ENCODE data around the gene VWA3B.
"Not testable (repeated sequence)": the region's sequence is repeated elsewhere in the genome, so short reads cannot be mapped to it uniquely, and the experiment has no call there.

Gene VWA3B

GRCh38 chr2:98313492-98314250 is 226.7 kb downstream of the VWA3B start:
- DNase-seq, result no peak
- Mint-ChIP-seq H3K4me1 (ENCODE audit: low read depth in 2 of 2) (no peaks in the 10 kb centered on the region), H3K27me3 (peaks cover 50 to 91% of the 10 kb centered on the region in 2 donors)

GRCh38 chr2:98314251-98314650 is 227.3 kb downstream of the VWA3B start:
- Mint-ChIP-seq H3K27me3 (peaks cover 47 to 85% of the 10 kb centered on the region in 2 donors), H3K27ac (no peak overlapping the region), H3K9me3 (peaks cover 1 to 6% of the 10 kb centered on the region in 2 donors), H3K36me3 (ENCODE audit: insufficient read depth) (no peaks in the 10 kb centered on the region), H3K4me1 (ENCODE audit: low read depth in 2 of 2) (no peaks in the 10 kb centered on the region), H3K4me3 (no peak overlapping the region)
- DNase-seq (no peak), ATAC-seq (replicated peaks) (no peak)

More at GRCh38 chr2:98313492-98314250, 226.7 kb downstream of the VWA3B start:
- no peak for ATAC-seq (replicated peaks)
- Mint-ChIP-seq H3K36me3 (ENCODE audit: insufficient read depth) (no peaks in the 10 kb centered on the region), H3K4me3 (no peak overlapping the region), H3K27ac (no peak overlapping the region), H3K9me3 (peaks cover 1 to 6% of the 10 kb centered on the region in 2 donors)

GRCh38 chr2:98315957-98316356 is 229.0 kb downstream of the VWA3B start:
- Mint-ChIP-seq H3K27me3 (peaks cover 42 to 78% of the 10 kb centered on the region in 2 donors), H3K4me3 (no peak overlapping the region), H3K9me3 (peaks cover 9 to 15% of the 10 kb centered on the region in 2 donors), H3K36me3 (ENCODE audit: insufficient read depth) (no peaks in the 10 kb centered on the region), H3K4me1 (ENCODE audit: low read depth in 2 of 2) (no peaks in the 10 kb centered on the region), H3K27ac (no peak overlapping the region)
- no peak for ATAC-seq (replicated peaks)
- DNase-seq, result no peak

- Mint-ChIP-seq H3K27ac (no peak overlapping the region), H3K9me3 (peaks cover 9 to 15% of the 10 kb centered on the region in 2 donors), H3K27me3 (peaks cover 43 to 78% of the 10 kb centered on the region in 2 donors), H3K4me3 (no peak overlapping the region), H3K36me3 (ENCODE audit: insufficient read depth) (no peaks in the 10 kb centered on the region), H3K4me1 (ENCODE audit: low read depth in 2 of 2) (no peaks in the 10 kb centered on the region)
- DNase-seq, result no peak
- ATAC-seq (replicated peaks), result no peak
These were observed 230.2 kb downstream of the VWA3B start for GRCh38 chr2:98317214-98317613.

- peaks cover 43 to 82% of the 10 kb centered on the region in 2 donors for H3K27me3 Mint-ChIP-seq
- not testable (repeated sequence) for H3K4me1 Mint-ChIP-seq (ENCODE audit: low read depth in 2 of 2); H3K4me3 Mint-ChIP-seq; H3K36me3 Mint-ChIP-seq (ENCODE audit: insufficient read depth); H3K27ac Mint-ChIP-seq; DNase-seq; ATAC-seq (replicated peaks)
- peaks cover 9 to 15% of the 10 kb centered on the region in 2 donors for H3K9me3 Mint-ChIP-seq
These were observed 233.2 kb downstream of the VWA3B start for GRCh38 chr2:98320171-98320570.

GRCh38 chr2:98324181-98324580 is 237.2 kb downstream of the VWA3B start:
- peaks cover 8 to 9% of the 10 kb centered on the region in 2 donors for H3K9me3 Mint-ChIP-seq
- H3K27me3 Mint-ChIP-seq, result peaks cover 40 to 63% of the 10 kb centered on the region in 2 donors
- H3K4me3 Mint-ChIP-seq, result no peak overlapping the region
- DNase-seq, result no peak
- no peak for ATAC-seq (replicated peaks)
- no peak overlapping the region for H3K27ac Mint-ChIP-seq
- no peaks in the 10 kb centered on the region for H3K36me3 Mint-ChIP-seq (ENCODE audit: insufficient read depth)
- H3K4me1 Mint-ChIP-seq (ENCODE audit: low read depth in 2 of 2), result no peaks in the 10 kb centered on the region

- ATAC-seq (replicated peaks) (no peak), DNase-seq (no peak)
- no peaks in the 10 kb centered on the region for H3K9me3 Mint-ChIP-seq
- H3K27ac Mint-ChIP-seq, result no peak overlapping the region
- H3K36me3 Mint-ChIP-seq (ENCODE audit: insufficient read depth), result no peaks in the 10 kb centered on the region
- no peaks in the 10 kb centered on the region for H3K4me1 Mint-ChIP-seq (ENCODE audit: low read depth in 2 of 2)
- peaks cover 44 to 67% of the 10 kb centered on the region in 2 donors for H3K27me3 Mint-ChIP-seq
- no peak overlapping the region for H3K4me3 Mint-ChIP-seq
These were observed 240.8 kb downstream of the VWA3B start for GRCh38 chr2:98327776-98328175.

GRCh38 chr2:98329549-98329948 is 242.6 kb downstream of the VWA3B start:
- H3K36me3 Mint-ChIP-seq (ENCODE audit: insufficient read depth), result no peaks in the 10 kb centered on the region

GRCh38 chr2:98332989-98333388 is 246.0 kb downstream of the VWA3B start:
- Mint-ChIP-seq H3K27me3 (peaks cover 41 to 47% of the 10 kb centered on the region in 2 donors), H3K36me3 (ENCODE audit: insufficient read depth) (no peaks in the 10 kb centered on the region), H3K27ac (no peak overlapping the region), H3K4me3 (no peak overlapping the region), H3K9me3 (no peaks in the 10 kb centered on the region), H3K4me1 (ENCODE audit: low read depth in 2 of 2) (no peaks in the 10 kb centered on the region)
- DNase-seq, result no peak
- no peak for ATAC-seq (replicated peaks)

More at GRCh38 chr2:98329549-98329948, 242.6 kb downstream of the VWA3B start:
- H3K4me3 Mint-ChIP-seq, result no peak overlapping the region
- no peak for DNase-seq
- H3K9me3 Mint-ChIP-seq, result no peaks in the 10 kb centered on the region
- no peak for ATAC-seq (replicated peaks)
- peaks cover 31 to 51% of the 10 kb centered on the region in 2 donors for H3K27me3 Mint-ChIP-seq
- no peak overlapping the region for H3K27ac Mint-ChIP-seq
- H3K4me1 Mint-ChIP-seq (ENCODE audit: low read depth in 2 of 2), result no peaks in the 10 kb centered on the region

GRCh38 chr2:98333922-98334321 is 247.0 kb downstream of the VWA3B start:
- no peak for DNase-seq
- Mint-ChIP-seq H3K4me3 (no peak overlapping the region), H3K4me1 (ENCODE audit: low read depth in 2 of 2) (no peaks in the 10 kb centered on the region), H3K9me3 (no peaks in the 10 kb centered on the region), H3K36me3 (ENCODE audit: insufficient read depth) (no peaks in the 10 kb centered on the region), H3K27ac (no peak overlapping the region), H3K27me3 (peaks cover 45% of the 10 kb centered on the region in 2 donors)
- no peak for ATAC-seq (replicated peaks)

- no peak overlapping the region for H3K4me3 Mint-ChIP-seq
- DNase-seq, result no peak
- no peaks in the 10 kb centered on the region for H3K4me1 Mint-ChIP-seq (ENCODE audit: low read depth in 2 of 2)
- ATAC-seq (replicated peaks), result no peak
- no peaks in the 10 kb centered on the region for H3K9me3 Mint-ChIP-seq
- H3K36me3 Mint-ChIP-seq (ENCODE audit: insufficient read depth), result no peaks in the 10 kb centered on the region
- H3K27ac Mint-ChIP-seq, result no peak overlapping the region
- H3K27me3 Mint-ChIP-seq, result peaks cover 43 to 45% of the 10 kb centered on the region in 2 donors
These were observed 247.6 kb downstream of the VWA3B start for GRCh38 chr2:98334439-98335078.

GRCh38 chr2:98335271-98335670 is 248.3 kb downstream of the VWA3B start:
- no peak overlapping the region for H3K4me3 Mint-ChIP-seq
- H3K9me3 Mint-ChIP-seq, result no peaks in the 10 kb centered on the region
- ATAC-seq (replicated peaks) (no peak), DNase-seq (no peak)
- no peak overlapping the region for H3K27ac Mint-ChIP-seq
- no peaks in the 10 kb centered on the region for H3K36me3 Mint-ChIP-seq (ENCODE audit: insufficient read depth)
- H3K4me1 Mint-ChIP-seq (ENCODE audit: low read depth in 2 of 2), result no peaks in the 10 kb centered on the region
- H3K27me3 Mint-ChIP-seq, result peaks cover 38 to 43% of the 10 kb centered on the region in 2 donors

GRCh38 chr2:98341241-98341640 is 254.3 kb downstream of the VWA3B start:
- no peaks in the 10 kb centered on the region for H3K36me3 Mint-ChIP-seq (ENCODE audit: insufficient read depth)
- no peak overlapping the region for H3K27ac Mint-ChIP-seq
- H3K4me1 Mint-ChIP-seq (ENCODE audit: low read depth in 2 of 2), result peaks cover 2 to 4% of the 10 kb centered on the region in 2 donors
- H3K9me3 Mint-ChIP-seq, result no peaks in the 10 kb centered on the region
- DNase-seq, result no peak
- peaks cover 55 to 56% of the 10 kb centered on the region in 2 donors for H3K27me3 Mint-ChIP-seq
- H3K4me3 Mint-ChIP-seq, result no peak overlapping the region
- no peak for ATAC-seq (replicated peaks)

- ATAC-seq (replicated peaks), result no peak
- Mint-ChIP-seq H3K27ac (no peak overlapping the region), H3K4me1 (ENCODE audit: low read depth in 2 of 2) (peaks cover 7 to 13% of the 10 kb centered on the region in 2 donors), H3K4me3 (no peak overlapping the region), H3K27me3 (peaks cover 63 to 73% of the 10 kb centered on the region in 2 donors), H3K36me3 (ENCODE audit: insufficient read depth) (no peaks in the 10 kb centered on the region), H3K9me3 (no peaks in the 10 kb centered on the region)
- DNase-seq, result no peak
These were observed 256.3 kb downstream of the VWA3B start for GRCh38 chr2:98343285-98343684.

Measured in effector memory CD8-positive, alpha-beta T cell (primary cell).